HepG2 (cell line): ENCODE results near the gene ANTXR1. TPM values are rescaled to one million over a fixed set of nuclear protein-coding genes. Genes with fewer than 3 reads are reported as not detected.
A peak's percentile ranks its signal among the peaks of the same experiment; 100 is the strongest.

Experiments
- HNF4A ChIP-seq: sonication (generic); formaldehyde crosslinking; IDR thresholded peaks from 2 replicates; pipeline ENCODE4 v1.4.0; 2020; ENCODE audit warnings: missing genetic modification reagents
- KAT7 ChIP-seq: IDR thresholded peaks from 2 replicates; pipeline ENCODE4 v1.6.1; 2018; ENCODE audit warnings: borderline replicate concordance, missing compliant biosample characterization
- MED13 ChIP-seq: sonication (generic); formaldehyde crosslinking; IDR thresholded peaks from 2 replicates; pipeline ENCODE4 v1.5.0; 2020; ENCODE audit warnings: missing genetic modification reagents
- MEIS1 ChIP-seq: sonication (generic); formaldehyde crosslinking; IDR thresholded peaks from 2 replicates; pipeline ENCODE4 v1.9.0; 2021; ENCODE audit warnings: mild to moderate bottlenecking, missing genetic modification reagents, moderate library complexity, borderline replicate concordance
- NFKBIZ ChIP-seq: IDR thresholded peaks from 2 replicates; pipeline ENCODE4 v1.6.1; 2018; ENCODE audit warnings: missing genetic modification reagents, missing compliant biosample characterization
- PAXIP1 ChIP-seq: sonication (generic); formaldehyde crosslinking; conservative IDR thresholded peaks from 2 replicates; pipeline ENCODE4 v1.4.0; 2020; ENCODE audit warnings: mild to moderate bottlenecking, missing genetic modification reagents, moderate library complexity
- SP2 ChIP-seq: sonication (generic); formaldehyde crosslinking; IDR thresholded peaks from 2 replicates; pipeline ENCODE4 v1.5.1; 2020; ENCODE audit warnings: mild to moderate bottlenecking, missing genetic modification reagents
- SP5 ChIP-seq: IDR thresholded peaks from 2 replicates; pipeline ENCODE4 v1.6.1; 2016; ENCODE audit warnings: low read depth, borderline replicate concordance
- THAP9 ChIP-seq: sonication (generic); formaldehyde crosslinking; IDR thresholded peaks from 2 replicates; pipeline ENCODE4; 2020; ENCODE audit warnings: missing genetic modification reagents, mild to moderate bottlenecking, borderline replicate concordance
- YEATS2 ChIP-seq: sonication (generic); formaldehyde crosslinking; IDR thresholded peaks from 2 replicates; pipeline ENCODE4 v1.4.0; 2020; ENCODE audit warnings: missing genetic modification reagents, borderline replicate concordance
- ZFP91 ChIP-seq: sonication (generic); formaldehyde crosslinking; IDR thresholded peaks from 2 replicates; pipeline ENCODE4 v1.9.0; 2022; ENCODE audit warnings: missing genetic modification reagents, mild to moderate bottlenecking, borderline replicate concordance
- ZNF280D ChIP-seq: sonication (generic); formaldehyde crosslinking; IDR thresholded peaks from 2 replicates; pipeline ENCODE4 v1.5.1; 2020; ENCODE audit warnings: mild to moderate bottlenecking, missing genetic modification reagents
- ZNF784 ChIP-seq: sonication (generic); formaldehyde crosslinking; IDR thresholded peaks from 2 replicates; pipeline ENCODE4 v1.5.1; 2020; ENCODE audit warnings: missing genetic modification reagents, mild to moderate bottlenecking, borderline replicate concordance
- polyA plus RNA-seq, 8 experiments: library from polyadenylated mRNA; depleted of rRNA in 3 of 8; stranded (reverse) in 7 of 8; unstranded in 1 of 8; fragments of >200 nt; fragmentation: Illumina TruSeq in 4 of 8; extraction: Trizol in 4 of 8; gene quantifications; 2 replicates each; pipeline versions ENCODE4 v1.2.1 to v1.2.3, GENCODE V29; 2011 to 2016; ENCODE audit warnings: low read depth in 4 of 8, missing spikeins in 1 of 8, mixed read lengths in 1 of 8; ENCODE audit not compliant: insufficient read depth in 1 of 8
- total RNA-seq, 5 experiments: library from RNA; depleted of rRNA; stranded (reverse); fragments of >200 nt; fragmentation: Illumina TruSeq; extraction: Trizol; gene quantifications; 2 replicates each; pipeline ENCODE4 v1.2.3, GENCODE V29; 2016; ENCODE audit warnings: low read depth in 1 of 5

Gene ANTXR1
- total and polyA plus RNA-seq, 2 of the 13 experiments (the other 11 are each of a cell fraction or from before 2014, with no cell fraction given) = 4.5 to 12.7 TPM

DNA sequence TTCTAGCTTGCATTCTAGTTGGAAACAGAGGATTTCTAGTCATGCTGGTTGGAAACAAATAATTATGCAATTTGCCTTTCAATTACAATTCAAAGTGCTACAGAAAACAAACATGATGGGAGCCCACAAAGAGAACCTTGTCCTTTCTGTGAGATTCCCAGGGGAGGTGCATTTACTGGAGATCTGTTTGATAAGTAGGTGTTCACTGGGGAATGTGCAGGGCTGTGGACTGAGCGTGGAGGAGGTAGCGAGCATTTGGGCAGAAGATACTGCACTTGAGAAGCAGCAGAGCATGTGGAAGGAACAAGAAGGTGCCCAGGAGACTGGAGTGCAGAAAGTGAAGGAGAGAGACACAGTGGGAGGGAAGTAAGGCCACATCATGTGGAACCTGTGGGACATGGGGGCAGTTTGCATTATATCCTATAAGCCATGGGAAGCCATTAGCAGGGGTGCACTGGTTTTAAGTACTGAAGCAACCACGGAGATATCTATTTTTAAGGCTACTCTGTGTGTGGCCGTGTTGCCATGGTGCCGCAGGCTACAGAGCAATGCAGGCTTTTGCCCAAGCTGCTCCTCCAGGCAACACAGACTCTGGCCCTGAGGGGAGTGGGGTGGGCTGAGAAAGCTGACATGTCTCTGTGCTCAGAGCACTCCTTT lies 154.0 kb downstream of the ANTXR1 start (continued):
- peak; percentile 60; the same call in 1 of the 2 replicates for TF ChIP-seq ZFP91 (CRISPR knock-in tag)
- peak; percentile 51; the same call in 1 of the 2 replicates for TF ChIP-seq ZNF784 (CRISPR knock-in tag)
- no peak for TF ChIP-seq SP2 (CRISPR knock-in tag)
- TF ChIP-seq MEIS1 (CRISPR knock-in tag) = 0 out of 2 replicates have a peak, but pooled peaks have one; percentile 54
- TF ChIP-seq PAXIP1 (CRISPR knock-in tag) = peak; percentile 94
- TF ChIP-seq THAP9 (CRISPR knock-in tag) = peak; percentile 59; the same call in 1 of the 2 replicates
- 0 out of 2 replicates have a peak, but pooled peaks have one; percentile 60 for TF ChIP-seq NFKBIZ (CRISPR knock-in tag)
- no peak for TF ChIP-seq ZNF280D (CRISPR knock-in tag)
- TF ChIP-seq SP5 = peak; percentile 58; the same call in 1 of the 2 replicates
- peak; percentile 89 for TF ChIP-seq MED13 (CRISPR knock-in tag)
- TF ChIP-seq YEATS2 (CRISPR knock-in tag) = 0 out of 2 replicates have a peak, but pooled peaks have one; percentile 13
- TF ChIP-seq KAT7 (CRISPR knock-in tag) = no peak
- TF ChIP-seq HNF4A (CRISPR knock-in tag) = peak; percentile 88
